Right renal cortex interstitium (tissue), 3 donors: Measurements from ENCODE around the gene CRNN. TPM values are rescaled to one million over a fixed set of nuclear protein-coding genes. Genes with fewer than 3 reads are reported as not detected.

ENCODE experiments used
- DNase-seq, 3 donors: peaks; one replicate each; pipeline ENCODE4 v3.0.0-alpha.2; 2013; ENCODE audit warnings: low read depth in 3 of 3, low spot score in 2 of 3
- polyA plus RNA-seq, 3 donors: library from polyadenylated mRNA; unstranded; fragments of 120-200 nt; gene quantifications; one replicate each; pipeline ENCODE4 v1.2.1, GENCODE V29; 2013; ENCODE audit not compliant: insufficient read length in 3 of 3

The CRNN gene
- not detected for polyA plus RNA-seq

DNA sequence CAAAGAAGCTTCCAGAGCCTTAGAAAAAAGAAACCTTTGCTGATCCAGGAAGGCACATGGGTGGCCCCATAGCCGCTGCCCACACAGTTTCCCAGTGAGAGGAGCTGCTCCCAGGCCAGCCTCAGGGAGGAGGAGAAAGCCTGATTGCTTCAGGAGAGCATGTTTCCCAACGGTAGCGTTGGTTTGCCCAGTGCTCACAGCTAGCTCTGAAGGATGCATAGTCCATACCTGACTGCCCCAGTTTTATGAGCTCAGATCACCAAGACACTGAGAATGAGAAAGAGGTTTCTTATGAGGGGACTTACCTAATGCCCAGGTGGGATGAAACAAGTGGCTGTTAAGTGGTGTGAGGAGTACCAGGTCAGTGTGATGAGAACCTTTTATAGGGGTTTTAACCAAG lies at the start of gene CRNN:
Gene CRNN, minus strand, starts transcription at position 355 of the 400 bp plus-strand sequence. CDS start 2,030 bp downstream, outside the sequence.
- no peak for DNase-seq

DNA sequence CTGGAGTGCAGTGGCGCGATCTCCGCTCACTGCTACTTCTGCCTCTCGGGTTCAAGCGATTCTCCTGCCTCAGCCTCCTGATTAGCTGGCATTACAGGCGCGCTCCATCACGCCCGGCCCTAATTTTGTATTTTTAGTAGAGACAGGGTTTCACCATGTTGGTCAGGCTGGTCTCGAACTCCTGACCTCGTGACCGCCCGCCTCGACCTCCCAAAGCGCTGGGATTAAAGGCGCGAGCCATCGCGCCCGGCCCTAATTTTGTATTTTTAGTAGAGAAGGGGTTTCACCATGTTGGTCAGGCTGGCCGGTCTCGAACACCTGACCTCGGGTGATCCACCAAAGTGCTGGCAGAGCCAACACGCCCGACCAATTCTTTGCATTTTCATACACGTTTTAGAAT lies 48.6 kb upstream of the CRNN start:
- DNase-seq = no peak

DNA sequence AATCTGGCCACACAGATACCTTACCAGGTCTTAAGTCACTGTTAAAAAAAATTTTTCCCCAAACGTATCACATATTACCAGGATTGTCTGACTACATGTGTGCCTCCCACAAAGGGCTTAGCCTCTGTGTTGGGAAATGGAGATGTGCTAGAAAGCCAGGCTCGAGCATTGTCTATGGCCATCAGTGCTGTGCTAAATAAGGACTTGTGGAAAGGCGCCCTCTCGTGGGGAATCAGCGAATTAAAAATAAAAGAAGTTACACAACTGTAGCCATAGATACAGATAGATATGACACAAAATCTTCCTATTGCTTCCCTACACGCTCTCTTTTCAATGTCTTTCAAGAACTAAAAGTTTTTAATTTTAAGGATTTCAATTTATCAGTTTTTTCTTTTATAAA lies 47.5 kb upstream of the CRNN start:
- no peak for DNase-seq

DNA sequence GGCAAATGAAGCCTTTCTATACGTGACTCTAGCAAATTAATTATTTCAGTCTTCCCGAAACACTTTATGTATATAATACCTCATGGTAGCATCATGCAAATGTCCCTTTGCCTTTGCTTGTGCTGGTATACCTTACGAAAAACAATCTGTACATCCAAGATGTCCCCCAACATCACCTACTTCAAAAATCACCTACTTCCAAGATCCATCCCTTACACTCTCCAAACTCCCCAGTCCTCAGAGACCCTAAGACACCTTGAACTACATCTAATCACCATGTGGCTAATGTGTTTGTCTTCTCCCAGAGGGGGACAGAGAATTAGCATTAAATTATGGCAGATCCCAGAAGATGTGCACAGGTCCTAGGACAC lies 46.5 kb upstream of the CRNN start:
- no peak for DNase-seq

DNA sequence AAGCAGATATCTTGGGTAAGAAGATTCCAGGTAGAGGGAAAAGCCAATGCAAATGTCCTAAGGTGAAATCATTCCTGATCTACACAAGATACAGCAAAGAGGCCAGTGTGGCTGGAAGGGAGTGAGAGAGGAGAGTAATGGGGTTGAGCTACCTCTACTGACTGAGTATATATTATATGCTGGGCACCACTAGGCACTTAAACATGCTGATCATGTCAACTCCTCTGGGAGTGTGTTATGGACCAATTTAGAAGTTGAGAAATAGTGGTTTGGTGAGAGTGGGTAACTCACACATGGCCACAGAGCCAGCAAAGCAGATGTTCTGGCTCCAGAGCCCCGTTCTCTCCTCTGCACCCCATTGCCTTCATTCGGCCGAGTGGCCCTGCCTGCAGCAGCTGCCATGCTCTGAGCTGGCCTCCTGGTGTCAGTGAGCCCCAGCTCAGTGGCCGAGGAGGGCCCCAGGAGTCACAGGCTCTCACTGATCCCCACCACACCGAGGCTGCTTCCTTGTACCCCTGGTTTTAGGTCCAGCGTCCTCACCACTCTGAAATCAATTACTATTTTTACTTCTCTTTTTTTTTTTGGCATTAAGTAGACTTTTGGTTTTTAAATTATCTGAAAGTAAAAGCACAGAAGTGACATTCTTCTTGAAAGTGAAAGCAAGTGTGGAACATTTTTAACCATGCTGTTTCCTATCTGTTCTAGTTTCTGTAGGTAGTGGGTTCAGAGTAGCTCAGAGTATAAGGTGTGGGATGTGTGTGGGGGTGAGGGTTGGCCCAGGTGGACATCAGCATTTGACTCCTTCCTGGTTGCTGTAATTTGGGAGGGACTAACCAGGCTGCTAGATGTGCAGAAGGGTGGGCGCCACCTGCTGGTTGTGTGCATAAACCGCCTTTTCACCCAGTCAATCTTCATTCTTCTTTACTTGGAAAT lies 45.8 kb upstream of the CRNN start:
- no peak for DNase-seq

DNA sequence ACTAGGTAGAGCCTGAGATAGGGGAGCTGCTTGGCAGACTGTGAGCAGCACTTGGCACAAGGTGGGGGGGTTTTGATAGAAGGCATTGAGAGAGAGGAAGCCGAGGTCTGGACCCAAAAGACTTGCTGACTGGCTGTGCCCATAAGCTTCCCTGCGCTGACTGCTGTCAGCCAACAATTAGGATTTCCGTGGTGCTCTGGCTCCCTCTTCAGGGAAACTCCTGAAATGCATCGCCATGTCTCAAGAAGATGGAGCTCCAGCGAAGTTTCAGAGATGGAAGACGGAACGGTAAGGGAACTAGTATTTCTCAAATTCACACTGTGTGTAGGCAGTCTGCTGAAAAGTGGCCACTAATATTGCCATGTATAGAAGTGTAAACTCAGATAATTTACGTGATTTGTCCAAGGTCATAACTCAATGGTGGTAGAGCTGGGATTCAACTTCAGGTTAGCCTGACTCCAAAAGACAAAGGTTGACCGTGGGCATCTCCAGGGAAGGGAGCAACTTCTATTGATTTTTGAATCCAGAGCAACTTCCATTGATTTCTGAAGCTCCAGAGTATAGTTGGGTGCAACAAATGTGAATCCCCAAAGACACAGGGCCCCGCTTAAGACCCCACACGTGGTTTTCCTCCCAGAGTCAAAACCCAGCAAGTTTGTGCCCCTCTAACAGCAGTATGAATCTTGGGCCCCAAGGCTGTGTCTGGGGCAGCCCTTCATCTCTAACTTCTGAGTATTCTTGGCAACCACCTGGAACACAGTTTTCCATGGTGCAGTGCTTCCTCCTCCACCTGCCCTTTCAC lies 44.5 kb upstream of the CRNN start:
- peak in 2 of 3 donors; percentile 67 to 70 for DNase-seq

DNA sequence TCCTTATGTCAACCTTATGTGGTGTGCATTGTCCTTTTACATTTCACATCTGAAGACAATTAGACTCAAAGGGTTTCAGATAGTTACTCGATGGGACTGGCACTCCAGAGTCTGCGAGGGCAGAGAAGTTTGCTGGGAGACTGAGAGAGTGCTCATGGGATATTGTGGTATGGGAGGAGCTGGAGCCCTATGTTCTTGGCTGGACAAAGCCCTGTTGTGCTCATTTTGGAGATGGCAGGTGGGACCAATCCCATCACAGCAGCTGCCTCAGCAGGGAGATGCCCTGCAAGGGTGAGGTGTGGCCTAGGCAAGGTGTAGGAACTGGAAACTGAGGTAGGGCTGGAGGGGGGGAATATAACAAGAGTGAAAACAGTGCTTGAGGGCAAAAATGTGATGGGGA lies 43.5 kb upstream of the CRNN start:
- no peak for DNase-seq

DNA sequence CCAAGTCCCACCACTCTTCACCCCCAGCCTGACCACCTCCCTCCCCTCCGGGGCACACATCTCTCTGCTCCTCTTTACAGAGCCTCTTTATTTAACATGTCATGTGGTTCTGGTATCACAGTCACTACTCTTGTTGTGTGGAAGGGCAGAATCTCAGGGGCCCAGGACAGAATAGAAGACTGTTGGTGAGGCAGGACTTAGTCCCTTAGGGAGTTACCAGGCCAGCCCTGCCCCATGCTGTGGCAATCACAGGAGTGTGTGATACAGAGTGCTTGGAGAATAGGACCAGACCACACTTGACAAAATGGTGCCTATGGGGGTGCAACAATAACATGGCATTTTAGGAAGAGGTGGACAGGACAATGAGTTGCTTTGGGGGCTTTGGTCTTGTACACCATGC lies 43.0 kb upstream of the CRNN start:
- no peak for DNase-seq

DNA sequence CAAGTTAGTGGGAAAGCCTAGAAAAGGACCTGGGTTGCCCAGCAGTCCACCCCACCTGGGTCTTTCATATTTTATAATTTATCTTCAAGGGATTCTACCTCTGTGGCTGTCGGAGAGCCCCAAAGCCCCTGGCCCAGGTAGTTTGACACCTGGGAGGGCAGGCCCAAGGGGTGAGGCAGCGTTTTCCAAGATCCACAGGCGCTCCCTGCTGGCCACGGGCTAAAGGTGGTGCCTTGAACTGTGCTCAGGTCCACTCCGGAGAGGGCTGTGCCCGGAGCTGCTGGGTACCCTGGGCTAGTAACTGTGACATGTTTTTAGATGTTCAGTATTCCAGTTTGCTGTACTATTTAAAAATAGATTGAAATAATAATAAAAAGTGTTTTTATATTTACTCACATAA lies 37.2 kb upstream of the CRNN start:
- no peak for DNase-seq

DNA sequence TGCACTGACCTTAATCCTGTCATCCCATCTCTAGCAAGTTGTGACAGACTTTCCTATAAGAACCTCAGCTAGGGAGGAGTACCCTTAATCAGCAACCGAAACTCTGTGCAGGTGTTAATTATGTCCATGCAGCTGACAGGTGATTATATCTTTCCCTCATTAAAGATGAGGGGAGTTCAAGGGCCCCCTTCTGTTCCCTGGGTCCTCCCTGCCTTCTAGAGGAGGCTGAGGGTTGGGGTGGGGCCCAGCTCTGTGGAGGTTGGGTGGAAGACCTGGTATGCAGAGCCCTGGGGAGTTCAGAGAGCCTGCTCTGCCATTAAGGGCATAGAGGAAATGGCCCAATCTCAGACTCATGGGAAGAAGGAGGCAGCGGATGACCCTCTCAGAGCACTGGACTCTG lies 35.6 kb upstream of the CRNN start:
- DNase-seq = no peak

DNA sequence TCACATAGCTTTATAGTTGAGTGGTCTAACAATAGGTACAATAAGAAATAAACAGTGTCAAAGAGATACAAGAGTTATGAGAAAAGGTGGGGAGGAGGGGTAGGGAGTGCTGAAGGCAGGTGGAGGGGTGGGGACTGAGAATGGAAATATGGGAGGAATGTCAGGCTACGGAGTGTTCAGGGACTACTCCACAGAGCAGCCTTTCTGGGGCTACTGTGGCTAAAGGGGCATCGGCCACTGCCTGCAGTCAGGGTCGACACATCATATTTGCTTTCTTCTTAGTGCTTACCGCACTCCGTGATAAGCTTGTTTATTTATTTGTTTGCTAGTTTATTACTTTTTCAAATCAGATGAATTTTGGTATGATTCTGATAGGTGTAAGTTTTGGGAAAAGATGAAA lies 34.4 kb upstream of the CRNN start:
- no peak for DNase-seq

DNA sequence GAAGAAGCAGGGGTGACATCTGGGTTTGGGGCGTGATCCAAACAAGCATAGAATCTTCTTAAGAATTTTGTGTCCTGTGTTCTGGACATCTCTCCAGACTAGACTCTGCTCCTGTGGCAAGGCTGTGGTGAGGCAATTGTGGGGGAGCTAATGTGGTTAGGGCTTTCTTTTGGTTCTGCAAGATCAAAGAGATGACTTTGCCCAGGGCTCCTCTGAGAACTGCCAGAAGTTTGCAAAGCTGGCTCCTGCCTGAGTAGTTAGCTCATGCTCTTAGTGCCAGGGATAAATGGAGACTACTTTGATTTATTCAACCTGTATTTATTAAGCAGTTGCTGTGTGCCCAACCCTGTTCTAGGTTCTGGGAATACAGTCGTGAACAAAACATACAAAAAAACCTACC lies 34.0 kb upstream of the CRNN start:
- DNase-seq = no peak

DNA sequence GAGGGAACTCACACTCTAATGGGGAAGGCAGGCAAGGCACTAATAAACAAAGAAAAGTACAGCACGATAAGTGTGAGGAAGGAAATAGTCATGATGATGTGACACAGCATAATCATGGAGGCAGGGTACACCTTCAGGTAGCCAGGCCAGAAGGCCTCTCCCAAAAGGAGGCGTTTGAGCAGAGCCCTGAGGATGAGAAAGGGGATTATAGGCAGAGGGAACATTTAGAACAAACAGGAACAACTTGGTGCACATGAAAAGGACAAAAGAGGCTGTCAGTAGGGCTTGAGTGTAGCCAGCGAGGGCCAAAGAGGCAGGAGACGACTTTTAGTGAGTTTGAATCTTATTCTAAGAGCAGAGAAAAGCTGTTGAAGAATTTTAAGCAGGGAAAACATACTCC lies 33.4 kb upstream of the CRNN start:
- DNase-seq = no peak

DNA sequence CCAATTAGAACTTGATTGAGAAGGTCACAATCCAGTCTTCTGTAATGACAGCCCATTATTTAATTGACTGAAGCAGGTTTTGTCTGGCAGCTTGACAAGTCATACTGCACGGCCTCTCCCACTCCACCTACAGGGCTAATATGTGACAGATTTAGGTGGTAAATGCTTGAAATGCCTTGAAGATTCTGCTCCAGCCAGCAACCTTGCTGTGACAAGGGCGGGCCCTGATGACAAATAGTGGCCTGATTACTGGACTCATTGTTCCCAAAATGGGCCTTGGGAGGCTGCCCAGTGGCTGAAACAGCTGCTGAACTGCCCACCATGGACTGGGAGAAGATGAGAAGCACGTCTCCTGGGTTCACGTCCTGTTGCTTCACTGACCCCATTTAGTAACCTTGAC lies 30.0 kb upstream of the CRNN start:
- no peak for DNase-seq

DNA sequence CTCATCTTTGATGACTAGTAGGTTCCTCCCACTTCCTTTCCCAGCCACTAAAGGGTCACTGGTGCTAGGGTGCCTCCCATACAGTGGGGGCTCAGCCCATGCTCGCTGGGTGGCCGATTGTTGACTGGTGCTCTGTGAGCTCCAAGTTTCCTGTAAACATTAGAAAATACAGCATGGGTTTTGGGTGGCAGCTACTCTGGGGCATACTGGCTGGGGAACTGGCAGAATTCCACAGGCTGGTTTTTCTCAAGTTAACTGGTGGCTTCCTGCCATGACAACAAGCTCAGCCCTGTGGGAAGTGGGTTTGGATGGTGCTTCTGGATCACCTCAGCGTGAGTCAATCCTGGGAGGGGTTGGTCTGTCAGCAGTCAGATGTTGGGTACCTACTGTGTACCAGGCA lies 28.7 kb upstream of the CRNN start:
- no peak for DNase-seq

DNA sequence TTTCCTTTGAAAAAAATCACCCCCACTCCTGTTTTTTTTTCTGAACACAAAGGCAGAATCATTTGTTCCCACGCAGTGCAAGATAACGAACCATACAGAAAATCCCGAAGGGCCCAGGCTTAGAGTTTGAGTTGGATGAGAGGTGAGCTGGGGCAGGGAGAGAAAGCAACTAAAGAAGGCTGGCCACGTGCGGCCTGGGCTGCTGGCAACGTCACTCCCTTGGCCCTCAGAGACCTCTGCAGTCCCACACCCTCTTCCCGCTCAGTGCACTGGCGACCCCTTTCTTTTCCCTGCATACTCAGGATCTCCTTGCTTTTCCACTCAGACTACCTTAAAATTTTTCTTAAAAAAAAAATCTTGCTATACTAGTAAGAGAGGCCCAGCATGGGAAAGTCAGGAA lies 28.2 kb upstream of the CRNN start:
- no peak for DNase-seq

DNA sequence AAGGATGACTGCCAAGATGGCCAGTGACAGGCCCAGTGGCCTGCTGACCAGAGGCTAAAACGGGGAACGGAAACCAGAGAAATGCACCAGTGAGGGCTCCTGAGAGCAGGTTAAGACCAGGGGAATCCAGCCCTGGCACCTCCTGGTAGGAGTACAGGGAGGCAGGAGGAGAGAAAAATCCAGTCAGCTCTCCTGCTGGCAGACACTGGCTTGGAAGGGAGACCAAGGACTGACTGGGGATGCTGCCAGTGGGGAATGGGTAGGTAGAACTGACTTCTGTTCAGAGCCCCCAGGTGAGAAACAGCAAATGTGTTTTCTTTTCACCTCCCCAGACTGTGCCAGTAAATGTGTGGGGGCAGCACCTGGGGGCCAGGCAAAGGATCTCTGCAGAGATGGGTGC lies 27.7 kb upstream of the CRNN start:
- no peak for DNase-seq

DNA sequence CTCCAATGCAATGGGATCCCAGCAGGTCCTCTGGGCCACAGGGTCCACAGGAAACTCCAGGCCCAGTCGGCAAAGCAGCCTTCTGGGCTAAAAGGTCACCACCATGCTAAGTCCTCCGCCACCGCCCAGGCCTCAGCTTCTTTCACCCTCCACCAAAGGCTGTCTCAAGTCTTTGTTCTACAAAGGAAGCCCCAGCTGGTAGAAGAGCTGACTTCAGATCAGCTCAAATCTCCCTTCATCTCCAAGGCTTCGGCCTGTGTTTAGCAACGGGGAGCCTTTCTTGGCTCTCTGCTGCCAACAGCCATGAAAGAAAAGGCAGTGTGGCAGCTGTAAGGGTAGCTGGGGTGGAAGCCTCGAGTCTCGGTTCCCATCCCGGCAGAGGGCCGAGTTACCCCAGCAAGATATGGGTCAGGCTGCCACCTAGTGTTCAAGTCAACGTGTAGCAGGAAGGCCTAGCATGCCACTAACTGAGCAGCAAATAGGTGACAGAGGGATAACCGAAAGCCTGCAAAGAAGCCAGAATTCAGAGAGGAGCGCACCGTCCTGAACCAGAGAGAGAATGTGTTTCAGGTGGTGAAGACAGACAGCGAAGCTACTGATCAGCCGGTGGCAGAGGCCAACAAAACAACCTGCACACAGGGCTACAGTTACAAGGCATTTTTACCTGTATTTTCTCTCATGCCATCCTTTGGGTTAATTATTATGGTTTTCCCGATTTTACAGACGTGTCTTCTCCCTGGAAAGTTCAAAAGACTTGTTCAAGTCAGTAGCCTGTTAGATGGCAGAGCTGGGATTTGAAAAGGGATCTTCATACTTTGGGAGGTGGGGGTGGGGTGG lies 26.8 kb upstream of the CRNN start:
- DNase-seq = no peak

DNA sequence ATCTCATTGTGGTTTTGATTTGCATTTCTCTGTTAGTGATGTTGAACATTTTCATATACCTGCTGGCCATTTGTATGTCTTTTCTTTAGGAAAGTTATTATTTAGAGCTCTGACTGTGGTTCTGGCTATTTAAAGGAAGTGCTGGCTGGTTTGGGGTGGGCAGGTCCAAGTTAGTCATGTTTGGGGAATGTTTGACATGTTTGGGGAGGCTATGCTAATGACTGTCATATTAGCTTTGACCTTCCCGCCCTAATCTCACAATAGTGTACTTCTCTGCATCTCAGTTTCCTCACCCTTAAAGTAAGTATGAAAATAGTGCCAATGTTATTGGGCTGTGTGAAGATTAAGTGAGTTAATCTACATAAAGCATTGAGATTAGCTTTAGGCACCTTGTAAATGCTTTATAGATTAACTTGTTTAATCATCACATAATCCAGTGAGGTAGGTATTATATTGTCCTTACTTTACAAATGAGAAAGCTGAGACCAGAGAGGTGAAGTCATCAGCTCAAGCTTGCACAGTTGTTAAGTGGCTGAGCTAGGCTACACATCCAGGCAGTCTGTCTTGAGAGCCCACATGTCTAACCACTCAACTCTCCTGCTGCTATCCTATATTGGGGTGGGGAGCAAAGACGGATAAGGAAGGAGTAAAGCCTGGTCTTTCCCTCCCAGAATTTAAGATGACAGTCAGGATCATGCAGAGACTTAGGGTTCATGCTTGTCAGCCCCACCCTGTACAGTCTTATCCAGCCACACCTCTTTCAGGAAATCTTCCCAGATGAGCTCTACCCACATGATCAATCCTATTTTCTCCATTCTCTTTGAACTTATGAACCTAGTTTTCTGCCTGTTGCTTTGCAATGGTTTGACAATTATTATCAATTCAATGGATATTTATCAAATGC lies 22.8 kb upstream of the CRNN start:
- no peak for DNase-seq

DNA sequence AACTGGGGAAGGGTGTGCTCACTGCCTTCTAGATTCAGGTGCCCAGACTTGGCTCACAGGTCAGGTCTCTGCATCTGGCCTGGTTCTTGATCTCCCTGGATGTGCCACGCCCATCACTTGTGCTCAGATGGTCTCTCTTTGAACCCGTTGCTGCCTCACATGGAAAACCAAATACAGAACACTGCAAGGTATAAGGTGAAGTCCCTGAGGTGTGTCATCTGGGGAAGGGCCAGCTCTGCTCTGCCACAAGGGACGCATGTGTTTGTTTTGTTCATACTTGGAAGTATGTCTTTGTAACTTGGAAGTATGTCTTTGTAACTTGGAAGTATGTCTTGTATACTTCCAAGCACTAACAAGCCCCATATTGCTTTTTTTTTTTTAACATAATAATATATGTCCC lies 13.4 kb upstream of the CRNN start:
- no peak for DNase-seq
